Common myeloid progenitor, CD34-positive (primary cell): ENCODE data around the gene PLEKHM2.
A peak's percentile ranks its signal among the peaks of the same experiment; 100 is the strongest.

Source experiments
- CTCF ChIA-PET: fragments of 350-600 bp; sonication (Branson Sonifier 250); formaldehyde crosslinking; loops from one replicate; lab custom pipeline; 2021; ENCODE audit warnings: antibody characterized with exemption; lab: Charles Lee
- POLR2A ChIA-PET: fragments of 350-600 bp; sonication (Branson Sonifier 250); formaldehyde crosslinking; loops from one replicate; lab custom pipeline; 2021; ENCODE audit warnings: antibody characterized with exemption; lab: Charles Lee
- DNase-seq, 3 donors: peaks; one replicate each; pipeline versions ENCODE4 v3.0.0 to v3.0.0-alpha.2; 2013
- H3K27ac ChIP-seq, 2 experiments: 1 replicate in 1 of 2; 2 replicates in 1 of 2; pipeline ENCODE4 v1.7.0; 2013; ENCODE audit warnings: inconsistent platforms in 2 of 2, low read length in 2 of 2, mild to moderate bottlenecking in 2 of 2, low read depth in 1 of 2, moderate library complexity in 1 of 2; ENCODE audit not compliant: severe bottlenecking in 2 of 2, insufficient read depth in 1 of 2, poor library complexity in 1 of 2
- H3K27me3 ChIP-seq, 5 experiments: replicated peaks in 2 of 5; 1 replicate in 3 of 5; 2 replicates in 2 of 5; pipeline versions ENCODE4 v1.6.1 to v1.7.0; 2013; ENCODE audit warnings: low read length in 4 of 5, mild to moderate bottlenecking in 2 of 5, moderate library complexity in 2 of 5, inconsistent platforms in 1 of 5; ENCODE audit not compliant: insufficient read depth in 5 of 5, control insufficient read depth in 4 of 5
- H3K36me3 ChIP-seq, 4 experiments: 1 replicate in 2 of 4; 2 replicates in 2 of 4; pipeline versions ENCODE4 v1.6.1 to v1.7.0; 2013; ENCODE audit warnings: low read length in 3 of 4, control low read depth in 1 of 4, mild to moderate bottlenecking in 1 of 4; ENCODE audit not compliant: control insufficient read depth in 4 of 4, insufficient read depth in 4 of 4
- H3K4me1 ChIP-seq, 4 experiments: 1 replicate in 3 of 4; 2 replicates in 1 of 4; pipeline versions ENCODE4 v1.6.1 to v1.7.1; 2013; ENCODE audit warnings: low read length in 3 of 4, mild to moderate bottlenecking in 3 of 4, control low read depth in 1 of 4, inconsistent platforms in 1 of 4, moderate library complexity in 1 of 4; ENCODE audit not compliant: control insufficient read depth in 4 of 4, insufficient read depth in 4 of 4; ENCODE audit errors: control extremely low read depth in 1 of 4
- H3K4me3 ChIP-seq, 7 experiments: 1 replicate in 4 of 7; 2 replicates in 3 of 7; pipeline versions ENCODE4 v1.5.1 to v1.7.0; 2013; ENCODE audit warnings: mild to moderate bottlenecking in 7 of 7, low read length in 6 of 7, moderate library complexity in 6 of 7, inconsistent platforms in 2 of 7, low read depth in 2 of 7, control low read depth in 1 of 7; ENCODE audit not compliant: insufficient read depth in 4 of 7, control insufficient read depth in 1 of 7; ENCODE audit errors: extremely low read depth in 1 of 7
- H3K9me3 ChIP-seq, 5 experiments: 1 replicate in 4 of 5; 2 replicates in 1 of 5; pipeline versions ENCODE4 v1.6.1 to v1.7.1; 2013; ENCODE audit warnings: low read length in 4 of 5, mild to moderate bottlenecking in 2 of 5, inconsistent platforms in 1 of 5, low read depth in 1 of 5, moderate library complexity in 1 of 5; ENCODE audit not compliant: control insufficient read depth in 4 of 5, insufficient read depth in 2 of 5; ENCODE audit errors: control extremely low read depth in 1 of 5
- WGBS: methylation state at CpG from one replicate; pipeline ENCODE4 v1.1.5; 2013; ENCODE audit not compliant: insufficient coverage; 5-methylcytosine and 5-hydroxymethylcytosine counted together

PLEKHM2 gene

DNA sequence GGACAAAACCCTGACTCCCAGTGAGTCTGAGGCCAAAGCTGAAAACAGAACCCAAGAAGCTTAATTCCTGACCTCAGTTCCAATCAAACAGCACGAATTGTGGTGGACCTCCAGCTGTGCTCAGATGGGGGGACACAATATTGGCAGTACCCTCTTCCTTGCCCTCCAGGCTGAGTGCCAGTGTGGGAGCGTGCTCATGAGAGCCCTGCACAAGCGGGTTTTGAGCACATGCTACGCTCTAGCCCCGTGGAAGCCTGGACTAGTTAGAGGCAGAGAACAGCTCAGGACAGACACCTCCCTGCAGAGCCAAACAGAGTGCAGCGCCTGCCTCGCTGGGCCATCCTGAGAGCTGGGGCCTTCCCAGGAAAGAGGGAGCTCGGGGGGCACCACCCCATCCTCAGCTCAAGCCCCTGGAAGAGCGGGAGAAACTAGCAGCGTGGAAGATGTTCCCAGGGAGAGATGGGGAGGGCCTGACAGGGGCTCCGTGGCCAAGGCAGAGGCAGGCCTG is 49.2 kb downstream of the PLEKHM2 start:
- peaks cover 0 to 3% (median 0%) of the 10 kb centered on the region in 4 experiments for H3K4me1 ChIP-seq
- ChIA-PET CTCF (no interaction called here), POLR2A (interaction anchor here (0.6 kb wide), 1 partner anchor 23 kb away, joined by 3 read pairs; no protein-coding TSS in a partner anchor)
- H3K27me3 ChIP-seq = no peaks in the 10 kb centered on the region
- DNase-seq = no peak
- H3K4me3 ChIP-seq = no peak overlapping the region
- H3K9me3 ChIP-seq = no peaks in the 10 kb centered on the region
- WGBS = 92% methylated on average over 10 of the region's 11 CpGs
- no peak overlapping the region for H3K27ac ChIP-seq
- peaks cover 2 to 66% (median 41%) of the 10 kb centered on the region in 4 experiments for H3K36me3 ChIP-seq

DNA sequence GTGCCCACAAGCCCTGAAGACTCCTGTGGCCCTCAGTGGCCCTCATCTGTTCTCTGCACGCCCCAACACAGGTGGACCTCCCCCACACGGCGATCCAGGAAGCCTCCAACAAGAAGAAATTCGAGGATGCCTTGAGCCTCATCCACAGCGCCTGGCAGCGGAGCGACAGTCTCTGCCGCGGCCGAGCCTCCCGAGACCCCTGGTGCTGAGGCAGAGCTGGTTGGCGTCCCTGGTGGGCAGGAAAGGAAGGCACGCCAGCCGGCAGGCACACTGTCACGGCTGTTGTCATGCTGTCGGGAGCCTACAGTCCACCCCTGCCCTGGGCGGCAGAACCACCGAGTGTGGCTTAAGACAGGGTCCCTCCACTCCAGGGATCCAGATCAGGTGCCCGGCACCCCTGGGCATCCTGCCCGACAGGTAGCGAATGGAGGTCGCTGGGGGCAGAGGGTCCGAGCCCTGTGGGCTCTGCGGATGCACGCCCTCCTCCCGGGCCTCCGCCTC is 49.7 kb downstream of the PLEKHM2 start:
- DNase-seq = no peak

DNA sequence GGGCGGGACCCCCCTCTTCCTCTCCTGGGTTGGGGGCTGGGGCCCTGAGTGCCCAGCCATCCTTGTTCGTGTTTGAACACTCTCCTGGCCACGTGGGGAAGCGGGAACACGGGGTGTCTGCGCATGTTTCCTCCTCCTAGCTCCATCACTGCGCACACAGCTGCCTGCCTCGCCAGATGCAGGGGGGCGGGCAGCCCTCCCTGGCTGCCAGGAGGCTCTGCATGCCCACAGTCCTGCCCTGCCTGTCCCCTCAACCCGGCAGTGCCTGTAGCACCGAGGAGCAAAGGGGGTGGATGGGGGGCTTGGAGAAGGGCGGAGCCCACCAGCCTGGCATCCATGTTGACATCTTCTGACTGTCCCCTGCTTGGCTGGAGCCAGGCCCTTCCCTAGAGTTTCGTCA is 50.2 kb downstream of the PLEKHM2 start:
- H3K27ac ChIP-seq = no peak overlapping the region
- no peak overlapping the region for H3K4me3 ChIP-seq
- ChIA-PET CTCF (no interaction called here), POLR2A (no interaction called here)
- H3K4me1 ChIP-seq = peaks cover 0 to 3% (median 0%) of the 10 kb centered on the region in 4 experiments
- WGBS = 94% methylated on average over 7 of the region's 13 CpGs
- H3K27me3 ChIP-seq = no peaks in the 10 kb centered on the region
- peaks cover 2 to 56% (median 35%) of the 10 kb centered on the region in 4 experiments for H3K36me3 ChIP-seq
- no peaks in the 10 kb centered on the region for H3K9me3 ChIP-seq
- no peak for DNase-seq

More for the DNA sequence above, 49.7 kb downstream of the PLEKHM2 start:
- H3K4me1 ChIP-seq = peaks cover 0 to 3% (median 0%) of the 10 kb centered on the region in 4 experiments
- H3K9me3 ChIP-seq = no peaks in the 10 kb centered on the region
- WGBS = 96% methylated on average over 26 of the region's 27 CpGs
- no peak overlapping the region for H3K4me3 ChIP-seq
- CTCF ChIA-PET = no interaction called here
- H3K27me3 ChIP-seq = no peaks in the 10 kb centered on the region
- POLR2A ChIA-PET = no interaction called here
- no peak overlapping the region for H3K27ac ChIP-seq
- peaks cover 2 to 61% (median 38%) of the 10 kb centered on the region in 4 experiments for H3K36me3 ChIP-seq

DNA sequence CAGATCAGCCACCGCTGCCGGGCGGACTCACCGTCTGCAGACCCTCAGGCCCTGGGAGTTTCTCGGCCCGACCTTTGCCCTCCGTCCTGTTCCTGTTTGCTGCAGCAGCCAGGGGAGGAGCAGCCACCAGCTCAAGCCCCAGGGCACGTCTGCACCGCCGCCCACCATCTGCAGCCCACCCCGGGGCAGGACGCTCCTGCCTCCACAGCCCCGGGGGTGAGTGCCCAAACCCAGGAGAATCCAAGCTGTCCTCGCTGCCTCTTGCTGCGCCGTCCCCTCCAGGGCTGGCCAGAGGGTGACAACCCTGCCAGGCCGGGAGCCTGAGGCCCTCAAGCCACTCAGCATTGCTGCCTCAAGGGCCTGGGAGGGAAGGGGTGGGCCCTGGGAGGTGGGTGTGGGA is 50.8 kb downstream of the PLEKHM2 start:
- Histone ChIP-seq H3K4me1 (peaks cover 0 to 3% (median 0%) of the 10 kb centered on the region in 4 experiments), H3K27ac (no peak overlapping the region), H3K36me3 (peaks cover 2 to 50% (median 32%) of the 10 kb centered on the region in 4 experiments), H3K27me3 (no peaks in the 10 kb centered on the region), H3K9me3 (no peaks in the 10 kb centered on the region), H3K4me3 (no peak overlapping the region)
- CTCF ChIA-PET = no interaction called here
- over 99% methylated on average over 16 of the region's 17 CpGs for WGBS
- POLR2A ChIA-PET = no interaction called here
- DNase-seq = no peak

DNA sequence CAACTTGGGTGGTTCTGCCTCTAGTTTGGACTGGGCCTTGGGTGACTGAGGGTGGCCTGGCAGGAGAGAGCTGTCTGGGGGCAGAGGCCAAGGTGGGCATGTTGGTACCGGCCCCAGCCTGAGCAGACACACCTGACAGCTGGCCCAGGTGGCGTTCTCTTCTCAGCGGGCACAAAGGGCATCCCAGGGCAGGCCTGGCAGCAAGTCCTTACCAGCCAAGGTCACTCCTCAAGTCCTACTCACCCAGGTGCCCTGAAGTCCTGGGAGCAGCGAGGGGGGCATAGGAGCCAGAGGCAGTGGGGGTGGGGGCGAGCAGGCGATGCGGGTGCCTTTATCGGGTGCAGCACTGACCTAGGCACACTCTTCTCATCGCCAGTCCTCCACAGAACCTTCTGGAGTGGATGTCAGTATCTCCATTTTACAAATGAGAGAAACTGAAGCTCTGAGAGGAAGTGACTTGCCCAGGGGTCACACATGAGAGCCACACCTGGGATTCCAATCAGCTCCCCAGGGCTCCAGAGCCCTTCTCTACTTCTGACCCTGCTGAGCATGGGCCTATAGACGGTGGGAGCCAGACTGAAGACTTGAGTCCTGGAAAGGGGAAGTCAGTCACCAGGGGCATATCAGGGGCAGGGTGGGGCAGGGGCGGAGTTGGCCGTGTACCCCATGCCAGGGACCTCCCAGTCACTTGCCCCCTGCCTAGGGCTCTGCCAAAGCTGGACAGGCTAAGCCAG is 51.4 kb downstream of the PLEKHM2 start:
- H3K4me3 ChIP-seq = no peak overlapping the region
- H3K27me3 ChIP-seq = no peaks in the 10 kb centered on the region
- DNase-seq = peak; percentile 18 to 63 (median 52)
- POLR2A ChIA-PET = no interaction called here
- WGBS = 59% methylated on average over 7 of the region's 12 CpGs
- no peak overlapping the region for H3K27ac ChIP-seq
- H3K9me3 ChIP-seq = no peaks in the 10 kb centered on the region
- H3K4me1 ChIP-seq = peaks cover 0 to 3% (median 0%) of the 10 kb centered on the region in 4 experiments
- peaks cover under 1 to 47% (median 30%) of the 10 kb centered on the region in 4 experiments for H3K36me3 ChIP-seq
- CTCF ChIA-PET = no interaction called here

DNA sequence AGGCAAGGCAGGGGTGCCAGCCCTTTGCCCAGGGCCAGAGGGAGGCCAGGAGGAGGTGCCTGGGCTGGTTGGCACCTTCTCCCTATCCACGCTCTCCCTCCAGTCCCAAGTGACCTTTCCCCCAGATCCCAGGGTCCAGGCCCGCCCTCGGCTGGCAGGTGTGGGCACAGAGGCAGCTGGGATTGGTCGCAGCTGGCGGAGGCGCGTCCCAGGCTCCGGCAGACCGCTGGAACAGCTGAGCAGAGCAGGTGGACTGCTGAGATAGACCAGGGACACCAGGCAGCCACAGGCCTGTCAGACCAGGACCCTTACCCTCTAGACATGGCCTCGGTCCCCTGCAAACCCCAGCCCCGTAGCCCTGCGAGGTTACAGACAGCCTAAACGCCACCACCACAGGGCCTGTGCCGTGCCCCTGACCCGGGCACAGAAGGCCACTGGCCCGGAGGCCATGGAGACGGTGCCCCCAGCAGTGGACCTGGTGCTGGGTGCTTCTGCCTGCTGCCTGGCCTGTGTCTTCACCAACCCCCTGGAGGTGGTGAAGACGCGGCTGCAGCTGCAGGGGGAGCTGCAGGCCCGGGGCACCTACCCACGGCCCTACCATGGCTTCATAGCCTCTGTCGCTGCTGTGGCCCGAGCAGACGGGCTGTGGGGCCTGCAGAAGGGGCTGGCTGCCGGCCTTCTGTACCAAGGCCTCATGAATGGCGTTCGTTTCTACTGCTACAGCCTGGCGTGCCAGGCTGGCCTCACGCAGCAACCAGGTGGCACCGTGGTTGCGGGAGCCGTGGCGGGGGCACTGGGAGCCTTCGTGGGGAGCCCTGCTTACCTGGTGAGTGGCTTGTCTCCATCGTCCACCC is 52.1 kb downstream of the PLEKHM2 start, which contains the start of gene SLC25A34:
SLC25A34 (plus strand) TSS at position 221 of the 854 bp plus-strand sequence; CDS start at position 449, 228 bp downstream.
- Histone ChIP-seq H3K4me1 (peaks cover 0 to 3% (median 0%) of the 10 kb centered on the region in 4 experiments), H3K36me3 (peaks cover 0 to 39% (median 22%) of the 10 kb centered on the region in 4 experiments), H3K27me3 (no peaks in the 10 kb centered on the region), H3K27ac (no peak within 1 kb of the TSS), H3K4me3 (no peak within 1 kb of the TSS), H3K9me3 (no peaks in the 10 kb centered on the region)
- DNase-seq = no peak
- CTCF ChIA-PET = interaction anchor here (6.9 kb wide), 1 partner anchor 142 kb away, joined by 69 read pairs; no protein-coding TSS in a partner anchor
- POLR2A ChIA-PET = interaction anchor here (0.7 kb wide), 1 partner anchor 180 kb away, joined by 3 read pairs; no protein-coding TSS in a partner anchor
- 98% methylated on average over 26 of the region's 35 CpGs for WGBS
